K562 (cell line): Measurements from ENCODE around the gene RAPGEFL1. TPM values are rescaled to one million over a fixed set of nuclear protein-coding genes. Genes with fewer than 3 reads are reported as not detected.

ENCODE experiments used
- ATAC-seq: fragments of 200-7000 bp; cut with Tn5 transposase; 3 replicates; pipeline ENCODE4 v1.9.1; 2020; ENCODE audit warnings: moderate library complexity
- BruUV-seq: library from RNA; stranded (reverse); fragments of 400-500 nt; replicated peaks from 2 replicates; lab custom pipeline; 2021; lab: Mats Ljungman, UMichigan
- CTCF ChIA-PET: fragments of 300-600 bp; formaldehyde crosslinking; extraction: SDS; loops from one replicate; lab custom pipeline; 2021; ENCODE audit warnings: low intra/inter-chr PET ratio; lab: Yijun Ruan, JAX
- POLR2A ChIA-PET: fragments of 300-600, 350-650 bp; sonication (Branson Sonifier 250); formaldehyde crosslinking; extraction: SDS; loops from one replicate; lab custom pipeline; 2021; ENCODE audit warnings: antibody characterized with exemption, inconsistent platforms; lab: Yijun Ruan, JAX
- DNase-seq, 4 experiments: peaks; one replicate each; pipeline versions ENCODE4 v3.0.0 to v3.0.0-alpha.2; 2011 to 2018; ENCODE audit warnings: low spot score in 3 of 4, mixed read lengths in 3 of 4; ENCODE audit errors: extremely low read depth in 1 of 4
- FAIRE-seq: peaks from 2 replicates; lab custom pipeline; 2011; peaks lifted over from hg19 to GRCh38; lab: Jason Lieb, UNC
- H2AFZ ChIP-seq: 2 replicates; pipeline ENCODE4 v1.6.0; 2011; ENCODE audit warnings: low read depth, low read length, control low read depth, inconsistent platforms
- H3K27ac ChIP-seq: fragments of 200-600 bp; 3 replicates; pipeline ENCODE4 v1.8.0; 2011; ENCODE audit warnings: low read depth, mild to moderate bottlenecking, control low read depth, inconsistent platforms, low read length, moderate library complexity, mixed read lengths; ENCODE audit errors: extremely low read depth
- H3K27me3 ChIP-seq, 2 experiments: fragments of 300-600 bp in 1 of 2; 2 replicates in 1 of 2; 3 replicates in 1 of 2; pipeline versions ENCODE4 v1.6.0 to v1.8.0; 2011; ENCODE audit warnings: inconsistent platforms in 2 of 2, low read length in 2 of 2, mild to moderate bottlenecking in 1 of 2, mixed read lengths in 1 of 2, moderate library complexity in 1 of 2; ENCODE audit not compliant: control insufficient read depth in 2 of 2, insufficient read depth in 2 of 2
- H3K36me3 ChIP-seq: fragments of 300-600 bp; 3 replicates; pipeline ENCODE4 v1.8.0; 2011; ENCODE audit warnings: mild to moderate bottlenecking, low read length, inconsistent platforms; ENCODE audit not compliant: control insufficient read depth, insufficient read depth
- H3K4me1 ChIP-seq, 2 experiments: fragments of 200-600 bp in 1 of 2; replicated peaks in 1 of 2; 2 replicates in 1 of 2; 3 replicates in 1 of 2; pipeline versions ENCODE4 v1.5.1 to v1.8.0; 2011; ENCODE audit warnings: inconsistent platforms in 2 of 2, low read length in 2 of 2, mild to moderate bottlenecking in 1 of 2, mixed read lengths in 1 of 2, moderate library complexity in 1 of 2; ENCODE audit not compliant: control insufficient read depth in 2 of 2, insufficient read depth in 2 of 2
- H3K4me2 ChIP-seq: 2 replicates; pipeline ENCODE4 v1.6.1; 2011; ENCODE audit warnings: low read length, control low read depth, inconsistent platforms, mixed read lengths; ENCODE audit not compliant: insufficient read depth
- H3K4me3 ChIP-seq: fragments of 200-600 bp; sonication (generic), shearing (Covaris generic); 2 replicates; pipeline ENCODE4 v1.5.1; 2016; ENCODE audit warnings: control low read depth, inconsistent platforms
- H3K79me2 ChIP-seq: fragments of 200-600 bp; 3 replicates; pipeline ENCODE4 v1.8.0; 2011; ENCODE audit warnings: low read length, inconsistent platforms; ENCODE audit not compliant: control insufficient read depth, insufficient read depth
- H3K9ac ChIP-seq, 2 experiments: 2 replicates each; pipeline versions ENCODE4 v1.6.0 to v1.6.1; 2011; ENCODE audit warnings: low read depth in 2 of 2, low read length in 2 of 2, control low read depth in 1 of 2, inconsistent platforms in 1 of 2, mild to moderate bottlenecking in 1 of 2, mixed read lengths in 1 of 2; ENCODE audit not compliant: insufficient read depth in 1 of 2
- H3K9me1 ChIP-seq: one replicate; pipeline ENCODE4 v1.6.0; 2011; ENCODE audit warnings: inconsistent platforms, mild to moderate bottlenecking, low read length, moderate library complexity; ENCODE audit not compliant: control insufficient read depth, insufficient read depth
- H3K9me3 ChIP-seq: replicated peaks from 2 replicates; pipeline ENCODE4 v1.5.1; 2011; ENCODE audit warnings: low read depth, low read length, inconsistent platforms; ENCODE audit not compliant: control insufficient read depth, insufficient read depth
- H4K20me1 ChIP-seq: replicated peaks from 2 replicates; pipeline ENCODE4 v1.6.1; 2011; ENCODE audit warnings: low read length, inconsistent platforms, mixed read lengths; ENCODE audit not compliant: control insufficient read depth, insufficient read depth
- ATF1 ChIP-seq, 2 experiments: fragments of 450-650 bp in 1 of 2; IDR thresholded peaks; 2 replicates each; pipeline ENCODE4 v1.6.1; 2016; ENCODE audit warnings: missing compliant biosample characterization in 1 of 2, missing genetic modification characterization in 1 of 2
- CTCF ChIP-seq, 3 experiments: IDR thresholded peaks in 2 of 3; conservative IDR thresholded peaks in 1 of 3; 2 replicates each; pipeline ENCODE4 v1.5.1; 2011 to 2012; ENCODE audit warnings: low read length in 3 of 3, mild to moderate bottlenecking in 3 of 3, control low read depth in 2 of 3, improper control_type of control experiment in 1 of 3, inconsistent platforms in 1 of 3, low read depth in 1 of 3, mixed read lengths in 1 of 3, moderate library complexity in 1 of 3; ENCODE audit not compliant: insufficient read depth in 2 of 3
- MCM3 ChIP-seq: fragments of 450-650 bp; IDR thresholded peaks from 2 replicates; pipeline ENCODE4 v1.6.1; 2016
- PTRF ChIP-seq: fragments of 450-650 bp; IDR thresholded peaks from 2 replicates; pipeline ENCODE4 v1.6.1; 2016; ENCODE audit warnings: mild to moderate bottlenecking, missing genetic modification characterization, missing compliant biosample characterization
- ZBTB12 ChIP-seq: fragments of 250-450 bp; sonication (Bioruptor Pico); IDR thresholded peaks from 2 replicates; pipeline ENCODE4 v1.4.0; 2020
- WGBS: fragments of 100-300 bp; shearing (Covaris generic); methylation state at CpG from one replicate; pipeline ENCODE4 v1.1.6; 2016; ENCODE audit warnings: low coverage, mixed read lengths; ENCODE audit not compliant: insufficient coverage; ENCODE audit errors: missing lambda C conversion rate; 5-methylcytosine and 5-hydroxymethylcytosine counted together
- in situ Hi-C: fragments of 300-500 bp; cut with MboI; formaldehyde crosslinking; loops from 4 replicates; pipeline ENCODE4 v1.15.0; 2018; ENCODE audit warnings: inconsistent platforms, mixed read lengths
- intact Hi-C: fragments of 100-400 bp; cut with micrococcal nuclease; formaldehyde crosslinking; loops from 2 replicates; pipeline ENCODE4 v1.14.2; 2022
- polyA plus RNA-seq, 8 experiments: library from polyadenylated mRNA; depleted of rRNA in 4 of 8; stranded (reverse) in 5 of 8; unstranded in 3 of 8; fragments of >200 nt; fragmentation: Nextera tagmentation in 2 of 8; fragmentation: Illumina TruSeq in 1 of 8; extraction: Ambion mirVana in 2 of 8; extraction: Trizol in 1 of 8; gene quantifications; 2 replicates each; pipeline versions ENCODE4 v1.2.1 to v1.2.3, GENCODE V29; 2011 to 2014; ENCODE audit warnings: inconsistent platforms in 1 of 8, missing spikeins in 1 of 8
- total RNA-seq, 7 experiments: library from RNA; depleted of rRNA in 6 of 7; stranded (reverse); fragments of >200 nt in 6 of 7; fragmentation: Illumina TruSeq in 2 of 7; extraction: Trizol in 2 of 7; gene quantifications; 2 replicates each; pipeline versions ENCODE4 v1.2.1 to v1.2.3, GENCODE V29; 2011 to 2021; ENCODE audit warnings: low replicate concordance in 1 of 7

The RAPGEFL1 gene
- total and polyA plus RNA-seq, 9 of the 15 experiments (the other 6 are each of a cell fraction or from before 2014, with no cell fraction given): 0.18 to 4.1 (median 2.1) TPM

GRCh38 chr17:40188694-40189093 lies 11.4 kb downstream of the RAPGEFL1 start (continued):
- TF ChIP-seq MCM3 (no peak), ZBTB12 (CRISPR knock-in tag) (no peak), ATF1 (CRISPR knock-in tag; IDR thresholded peaks at IDR 0.05) (no peak), ATF1 (tag; IDR thresholded peaks at IDR 0.05) (no peak)

- POLR2A ChIA-PET: interaction anchor here (1.0 to 1.9 kb wide), 4 partner anchors 10 to 77 kb away, joined by 3 to 7 read pairs (median 5); partner anchors contain the start of gene CASC3
- in situ Hi-C loops: loop anchor here (5.0 kb wide), 1 partner anchor 97 kb away; the partner anchor contains the start of gene CDC6
Measured at GRCh38 chr17:40190197-40191021, 13.1 kb downstream of the RAPGEFL1 start.

More at GRCh38 chr17:40190197-40191021, 13.1 kb downstream of the RAPGEFL1 start:
- Histone ChIP-seq H2AFZ (no peak overlapping the region), H3K36me3 (no peaks in the 10 kb centered on the region; the same call in 2 of the 3 replicates), H3K4me3 (no peak overlapping the region), H3K79me2 (no peaks in the 10 kb centered on the region), H3K9me3 (no peaks in the 10 kb centered on the region), H3K27ac (no peak overlapping the region), H4K20me1 (no peaks in the 10 kb centered on the region)
- WGBS: 75% methylated on average over 14 of the region's 15 CpGs
- peak; percentile 42 for ATAC-seq
- intact Hi-C loops: loop anchor here (1.0 to 5.0 kb wide), 2 partner anchors 77 to 178 kb away; no protein-coding TSS in a partner anchor
- no TSS peak for BruUV-seq
- peak; percentile 64 for FAIRE-seq
- TF ChIP-seq PTRF (tag) (no peak), CTCF (IDR thresholded peaks at IDR 0.05 in 2 of 3, conservative IDR thresholded peaks at IDR 0.05 in 1 of 3; ENCODE audit: insufficient read depth in 2 of 3, low read depth in 1 of 3, low read length in 3 of 3) (peak; percentile 32 to 75 (median 53))
- TF ChIP-seq, all 486 proteins: peak for 1
- peak in 2 of 4 experiments; percentile 49 to 61 for DNase-seq
- Histone ChIP-seq H3K9ac (no peak overlapping the region; a peak in 1 of 4 replicates), H3K27me3 (no peaks in the 10 kb centered on the region), H3K4me1 (peaks cover 3 to 23% of the 10 kb centered on the region in 2 experiments; a peak in 3 of 5 replicates), H3K9me1 (no peaks in the 10 kb centered on the region), H3K4me2 (no peak overlapping the region)
- CTCF ChIA-PET: interaction anchor here (0.7 kb wide), 1 partner anchor 101 kb away, joined by 3 read pairs; no protein-coding TSS in a partner anchor
